NOMO-1 treated with DMSO at 0.1 percent for 48 hours (cell line): ENCODE measurements around the gene OXT.
"Not testable (repeated sequence)": the region's sequence is repeated elsewhere in the genome, so short reads cannot be mapped to it uniquely, and the experiment has no call there.

Experiments used
- DNase-seq: peaks from one replicate; lab custom pipeline; 2025; ENCODE audit not compliant: unreplicated experiment; lab: John Stamatoyannopoulos, UW

OXT gene

DNA sequence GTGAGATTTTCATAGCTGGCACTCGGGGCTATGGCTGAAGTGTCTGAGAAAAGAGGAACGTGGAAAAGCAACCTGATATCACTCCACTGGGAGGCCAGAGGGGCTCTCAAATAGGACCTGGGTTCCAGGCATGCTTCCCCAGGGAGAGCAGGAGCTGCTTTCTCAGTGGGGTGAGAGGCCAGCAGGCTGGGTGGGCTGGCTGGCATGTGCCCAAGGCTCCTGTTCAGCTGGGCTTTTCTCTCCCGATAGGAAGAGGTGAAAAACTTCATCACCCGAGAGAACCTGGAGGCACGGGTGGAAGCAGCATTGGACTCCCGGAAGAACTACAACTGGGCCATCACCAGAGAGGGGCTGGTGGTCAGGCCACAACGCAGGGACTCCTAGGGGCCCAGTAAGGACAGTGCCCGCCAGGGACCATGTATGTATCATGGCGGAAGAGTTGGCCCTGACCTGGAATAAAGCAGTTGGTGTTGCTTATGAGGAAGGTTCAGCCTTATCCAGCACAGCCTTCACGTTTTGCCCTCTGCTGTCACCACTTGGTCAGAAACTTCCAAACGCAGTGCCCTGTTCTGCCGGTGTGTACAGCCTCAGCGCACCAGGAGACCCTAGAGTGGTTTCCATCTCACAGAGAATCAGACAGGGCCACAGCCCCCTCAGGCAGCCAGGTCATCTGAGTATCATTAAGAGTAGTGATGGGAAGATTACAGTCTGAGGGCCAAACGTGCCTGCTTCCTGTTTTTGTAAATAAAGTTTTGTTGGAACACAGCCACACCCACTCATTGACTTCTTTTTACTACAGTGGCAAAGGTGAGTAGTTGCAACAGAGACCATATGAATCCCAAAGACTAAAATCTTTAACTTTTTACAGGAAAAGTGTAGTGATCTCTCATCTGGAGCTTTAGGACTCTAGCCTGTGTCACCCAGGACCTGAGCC, 23.7 kb upstream of the OXT start:
- DNase-seq: no peak

- DNase-seq: no peak
Measured at GRCh38 chr20:3051385-3052019, 19.9 kb upstream of the OXT start.

GRCh38 chr20:3059489-3059888, 11.9 kb upstream of the OXT start:
- DNase-seq: no peak

DNA sequence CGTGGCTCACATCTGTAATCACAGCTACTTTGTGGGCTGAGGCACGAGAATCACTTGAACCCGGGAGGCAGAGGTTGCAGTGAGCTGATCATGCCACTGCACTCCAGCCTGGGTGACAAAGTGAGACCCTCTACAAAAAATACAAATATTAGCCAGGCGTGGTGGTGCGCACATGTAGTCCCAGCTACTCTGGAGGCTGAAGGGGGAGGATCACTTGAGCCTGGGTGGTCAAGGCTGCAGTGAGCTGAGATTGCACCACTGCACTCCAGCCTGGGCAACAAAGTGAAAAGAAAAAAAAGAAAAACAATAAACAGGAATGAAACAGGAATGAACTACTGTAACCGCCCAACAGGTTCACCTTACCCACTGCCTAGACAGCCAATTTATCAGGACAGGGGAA, 7.3 kb upstream of the OXT start:
- DNase-seq: not testable (repeated sequence)

DNA sequence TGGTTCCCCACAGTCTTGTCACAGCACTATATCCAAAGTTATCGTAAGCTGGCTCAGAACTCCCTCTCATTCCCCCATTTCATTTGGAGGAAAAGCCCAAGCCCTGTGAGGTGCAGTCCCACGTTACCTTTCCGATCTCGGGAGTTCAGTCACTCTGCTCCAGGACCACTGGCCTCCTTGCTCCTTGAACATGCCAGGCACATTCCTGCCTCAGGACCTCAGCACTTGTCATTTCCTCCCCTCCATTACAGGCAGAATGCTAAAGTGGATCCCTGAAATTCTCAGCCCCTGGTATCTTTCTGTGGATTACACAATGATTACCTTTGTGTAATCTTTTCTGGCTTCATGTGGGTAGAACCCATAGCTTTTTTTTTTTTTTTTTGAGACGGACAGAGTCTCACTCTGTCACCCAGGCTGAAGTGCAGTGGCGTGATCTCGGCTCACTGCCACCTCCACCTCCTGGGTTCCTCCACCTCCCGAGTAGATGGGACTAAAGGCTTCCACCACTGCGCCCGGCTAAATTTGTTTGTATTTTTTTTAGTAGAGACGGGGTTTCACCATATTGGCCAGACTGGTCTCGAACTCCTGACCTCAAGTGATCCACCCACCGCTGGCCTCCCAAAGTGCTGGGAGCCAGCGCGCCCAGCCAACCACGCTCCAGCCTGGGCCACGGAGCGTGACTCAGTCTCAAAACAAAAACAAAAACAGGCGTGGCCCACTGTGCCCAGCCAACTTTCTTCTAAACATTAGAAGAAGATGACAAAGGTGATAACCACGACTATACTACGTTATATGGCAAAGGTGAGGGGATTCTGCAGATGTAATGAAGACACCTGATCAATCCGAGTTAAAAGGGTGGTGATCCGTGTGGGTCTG, 4.0 kb upstream of the OXT start:
- DNase-seq: no peak

GRCh38 chr20:3068075-3068474, 3.3 kb upstream of the OXT start:
- DNase-seq: no peak

GRCh38 chr20:3068986-3069900, 2.2 kb upstream of the OXT start:
- DNase-seq: no peak

GRCh38 chr20:3070725-3071124, 695 bp upstream of the OXT start:
- DNase-seq: no peak

DNA sequence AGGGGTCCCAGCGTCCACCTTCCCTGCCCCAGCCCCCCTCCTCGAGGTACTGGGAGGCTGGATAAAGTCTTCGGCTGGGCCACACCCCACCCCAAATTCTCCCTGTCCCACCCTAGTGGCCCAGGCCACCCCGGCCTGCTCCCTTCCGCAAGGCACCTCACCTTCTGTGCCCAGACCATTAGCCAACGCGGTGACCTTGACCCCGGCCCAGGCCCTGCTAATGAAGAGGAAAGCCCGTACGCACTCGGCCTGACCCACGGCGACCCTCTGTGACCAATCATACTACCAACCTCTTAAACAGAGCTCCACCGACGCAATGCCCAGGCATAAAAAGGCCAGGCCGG, 182 bp upstream of the OXT start:
- DNase-seq: no peak

- no peak for DNase-seq
Measured at GRCh38 chr20:3072530-3073250, 1.3 kb downstream of the OXT start.

GRCh38 chr20:3073251-3073643, 1.8 kb downstream of the OXT start:
- DNase-seq: not testable (repeated sequence)

DNA sequence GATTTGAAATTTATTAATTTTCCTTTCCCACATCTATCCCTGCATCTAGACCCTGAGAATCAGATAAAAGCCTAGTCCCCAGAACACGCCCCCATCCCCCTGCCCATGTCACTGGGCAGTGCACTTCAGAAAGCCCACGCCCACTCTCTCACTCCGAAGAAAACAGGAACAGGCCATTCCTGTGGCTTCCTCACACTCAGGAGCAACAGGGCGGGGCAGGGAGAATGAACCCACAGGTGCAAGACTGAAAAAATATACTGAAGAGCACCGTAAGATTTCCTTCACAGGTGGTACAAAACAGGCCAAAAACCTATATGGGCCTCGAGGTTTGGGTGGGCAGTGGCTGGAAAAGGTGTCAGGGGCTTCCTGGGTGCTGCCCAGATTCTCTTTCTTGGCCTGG, 3.4 kb downstream of the OXT start:
- DNase-seq: peak; percentile 22

GRCh38 chr20:3075315-3075714, 3.9 kb downstream of the OXT start:
- DNase-seq: not testable (repeated sequence)

- DNase-seq: peak; percentile 13
Measured at GRCh38 chr20:3077618-3078134, 6.3 kb downstream of the OXT start.

DNA sequence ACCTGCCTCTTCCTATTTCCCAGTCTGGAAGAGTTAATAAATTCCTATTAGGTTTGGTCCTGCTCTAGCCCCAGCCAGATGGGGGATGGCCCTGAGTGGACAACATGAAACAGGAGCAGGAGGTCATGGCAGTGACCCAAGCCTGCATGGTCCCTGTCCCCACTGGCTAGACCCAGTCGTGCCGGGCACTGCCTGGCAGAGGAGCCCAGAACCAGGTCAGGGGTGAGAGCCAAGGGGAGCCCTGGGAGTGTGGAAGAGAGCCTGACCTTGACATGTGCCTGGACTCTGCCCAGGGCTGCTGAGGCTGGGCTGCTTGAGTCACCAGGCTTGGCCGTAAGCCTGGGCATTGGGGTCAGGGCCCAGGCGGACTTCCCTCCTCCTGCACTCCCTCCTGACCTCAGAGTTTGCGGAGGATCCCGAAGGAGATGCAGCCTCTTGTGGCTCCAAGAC, 9.5 kb downstream of the OXT start:
- DNase-seq: no peak

GRCh38 chr20:3081641-3082040, 10.2 kb downstream of the OXT start:
- no peak for DNase-seq

- DNase-seq: no peak
Measured at GRCh38 chr20:3082306-3082951, 11.0 kb downstream of the OXT start.

GRCh38 chr20:3082955-3083952, 11.8 kb downstream of the OXT start:
- DNase-seq: no peak
